Gastrocnemius medialis (tissue), 4 donors: ENCODE data around the gene LRRC63. TPM values are rescaled to one million over a fixed set of nuclear protein-coding genes. Genes with fewer than 3 reads are reported as not detected.

Experiments used
- ATAC-seq, 2 donors: fragments of 150-250 bp; one replicate each; pipeline ENCODE4 v1.9.1; 2016
- DNase-seq, 2 donors: peaks; one replicate each; pipeline ENCODE4 v3.0.0-alpha.2; 2019
- H3K27ac ChIP-seq, 4 donors: fragments of 200-600 bp; sonication (generic); 1 replicate in 1 of 4; 2 replicates in 3 of 4; pipeline ENCODE4 v1.5.1; 2016 to 2018; ENCODE audit warnings: mild to moderate bottlenecking in 2 of 4, moderate library complexity in 1 of 4
- H3K27me3 ChIP-seq, 3 donors: fragments of 200-600 bp; sonication (generic) in 2 of 3; 1 replicate in 1 of 3; 2 replicates in 2 of 3; pipeline versions ENCODE4 v1.5.1 to v1.6.0; 2016 to 2019; ENCODE audit warnings: mild to moderate bottlenecking in 1 of 3, moderate library complexity in 1 of 3
- H3K36me3 ChIP-seq, 2 donors: fragments of 200-600 bp; sonication (generic) in 1 of 2; one replicate each; pipeline ENCODE4 v1.5.1; 2017 to 2018
- H3K4me1 ChIP-seq, 2 donors: fragments of 200-600 bp; sonication (generic) in 1 of 2; one replicate each; pipeline ENCODE4 v1.5.1; 2016 to 2017; ENCODE audit warnings: mild to moderate bottlenecking in 2 of 2
- H3K4me3 ChIP-seq, 4 donors: fragments of 200-600 bp; sonication (generic) in 3 of 4; 1 replicate in 1 of 4; 2 replicates in 3 of 4; pipeline ENCODE4 v1.5.1; 2016 to 2019; ENCODE audit warnings: mild to moderate bottlenecking in 2 of 4
- H3K9me3 ChIP-seq, 3 donors: fragments of 200-600 bp; sonication (generic) in 2 of 3; 1 replicate in 1 of 3; 2 replicates in 2 of 3; pipeline ENCODE4 v1.5.1; 2016 to 2019
- CTCF ChIP-seq, 5 experiments: fragments of 450-650 bp in 3 of 5; fragments of 200-600 bp in 2 of 5; sonication (generic) in 2 of 5; IDR thresholded peaks in 4 of 5; conservative IDR thresholded peaks in 1 of 5; 1 replicate in 4 of 5; 2 replicates in 1 of 5; pipeline ENCODE4 v1.5.1; 2016 to 2019; ENCODE audit warnings: antibody characterized with exemption in 5 of 5, mild to moderate bottlenecking in 3 of 5, moderate library complexity in 3 of 5
- POLR2A ChIP-seq, 2 donors: fragments of 450-650 bp; IDR thresholded peaks; one replicate each; pipeline ENCODE4 v1.6.1; 2017; ENCODE audit warnings: antibody characterized with exemption in 2 of 2, mild to moderate bottlenecking in 2 of 2, moderate library complexity in 2 of 2
- in situ Hi-C, 4 donors: fragments of 200-750 bp; cut with MboI; loops; one replicate each; pipeline versions ENCODE4 v1.15.0 to v1.8.0; 2017; ENCODE audit warnings: low sequenced_read_pairs in 4 of 4
- intact Hi-C: fragments of 100-400 bp; cut with DNase I; formaldehyde crosslinking; loops from one replicate; pipeline ENCODE4 v1.15.1; 2023; ENCODE audit warnings: low total_unique reads
- total RNA-seq, 4 donors: library from RNA; depleted of rRNA; stranded (reverse); fragments of >200 nt; gene quantifications; one replicate each; pipeline versions ENCODE4 v1.1.0 to v1.2.3, GENCODE V29; 2016

The LRRC63 gene
- total RNA-seq, 4 donors from 2014 or later: not detected

DNA sequence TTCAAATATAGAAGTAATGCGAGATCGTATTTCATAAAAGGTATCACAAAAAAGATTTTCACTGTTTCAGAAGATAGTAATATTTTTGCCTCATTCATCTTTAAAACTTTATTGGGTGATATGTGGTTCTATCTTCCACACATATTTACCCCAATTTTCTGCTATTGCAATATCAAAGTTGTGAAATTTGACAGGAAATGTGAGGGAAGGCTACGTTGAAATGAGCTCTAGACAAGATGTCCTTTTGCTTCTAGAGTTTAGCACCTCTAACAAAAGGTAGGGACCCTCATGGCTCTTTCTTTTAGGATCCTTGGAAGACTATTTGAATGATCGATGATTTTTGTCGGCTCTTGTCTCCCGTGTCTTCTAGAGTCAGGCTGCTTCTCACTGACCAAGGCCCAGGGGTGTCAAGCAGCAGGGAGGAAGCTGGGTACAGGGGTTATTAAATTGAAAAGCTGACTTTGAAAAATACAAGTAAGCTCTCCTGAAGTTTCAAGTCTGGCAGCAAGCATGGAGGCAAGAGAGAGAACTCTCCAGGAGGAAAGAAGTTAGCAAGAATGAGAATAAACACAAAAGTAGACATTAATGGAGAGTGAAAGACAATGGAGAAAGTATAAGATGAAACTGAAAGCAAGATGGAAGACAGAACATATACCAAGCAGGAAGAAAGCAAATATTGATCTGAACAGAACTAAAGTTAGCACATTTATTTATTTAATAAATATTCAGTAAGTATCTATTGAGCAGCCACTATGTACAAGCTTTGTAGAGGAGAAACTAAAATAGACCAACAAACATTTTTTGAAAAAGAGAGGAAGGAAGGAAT, 101.9 kb downstream of the LRRC63 start:
- Histone ChIP-seq H3K4me1 (no peaks in the 10 kb centered on the region), H3K27ac (no peak overlapping the region), H3K27me3 (no peaks in the 10 kb centered on the region), H3K9me3 (no peaks in the 10 kb centered on the region), H3K4me3 (no peak overlapping the region), H3K36me3 (no peaks in the 10 kb centered on the region)
- in situ Hi-C loops (no loop called here), intact Hi-C loops (no loop called here)
- ATAC-seq (no peak), DNase-seq (no peak)
- no peak for TF ChIP-seq CTCF (IDR thresholded peaks at IDR 0.05 in 4 of 5, conservative IDR thresholded peaks at IDR 0.05 in 1 of 5)

DNA sequence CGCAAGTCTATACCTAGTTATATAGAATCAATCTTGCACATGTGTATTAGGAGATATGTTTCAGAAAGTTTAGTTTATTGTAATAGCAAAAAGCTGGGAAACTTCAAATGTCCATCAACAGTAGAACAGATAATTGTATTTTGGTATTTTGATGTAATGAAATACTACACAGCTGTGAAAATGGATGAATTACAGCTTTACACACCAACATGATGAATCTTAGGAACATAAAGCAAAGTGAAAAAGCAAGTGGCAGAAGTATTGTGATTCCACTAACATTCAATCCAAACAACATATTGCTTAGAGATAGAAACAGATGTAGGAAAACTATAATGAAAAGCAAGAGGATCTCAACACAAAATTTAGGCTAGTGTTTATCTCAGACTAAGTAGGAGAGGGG, 102.9 kb downstream of the LRRC63 start:
- intact Hi-C loops: no loop called here

DNA sequence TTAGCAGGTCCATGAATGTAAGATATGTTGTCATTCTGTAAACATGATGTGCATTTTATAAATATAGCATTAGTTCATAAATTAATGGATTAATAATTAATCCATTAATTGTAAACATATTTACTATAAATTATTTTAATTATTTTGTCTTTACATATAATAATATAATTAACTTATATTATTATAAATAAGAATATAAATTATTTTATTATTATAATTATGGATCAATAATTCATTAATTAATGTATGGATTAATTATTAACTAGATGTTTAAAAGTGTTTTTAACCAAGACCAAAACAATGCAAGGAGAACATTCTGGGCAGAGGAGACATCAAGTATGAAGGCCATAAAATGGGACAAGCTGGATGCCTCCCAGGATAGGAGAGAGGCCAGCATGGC, 103.3 kb downstream of the LRRC63 start:
- Histone ChIP-seq H3K9me3 (no peaks in the 10 kb centered on the region), H3K4me3 (no peak overlapping the region), H3K27ac (no peak overlapping the region), H3K36me3 (no peaks in the 10 kb centered on the region), H3K27me3 (no peaks in the 10 kb centered on the region), H3K4me1 (no peaks in the 10 kb centered on the region)
- in situ Hi-C loops: no loop called here
- DNase-seq: no peak
- intact Hi-C loops: no loop called here
- ATAC-seq: no peak
- no peak for TF ChIP-seq CTCF (IDR thresholded peaks at IDR 0.05 in 4 of 5, conservative IDR thresholded peaks at IDR 0.05 in 1 of 5)
- no peak for TF ChIP-seq POLR2A (IDR thresholded peaks at IDR 0.05)

More for the DNA sequence above, 102.9 kb downstream of the LRRC63 start:
- no peak for TF ChIP-seq CTCF (IDR thresholded peaks at IDR 0.05 in 4 of 5, conservative IDR thresholded peaks at IDR 0.05 in 1 of 5)
- TF ChIP-seq POLR2A (IDR thresholded peaks at IDR 0.05): no peak
- in situ Hi-C loops: no loop called here
- Histone ChIP-seq H3K27me3 (no peaks in the 10 kb centered on the region), H3K36me3 (no peaks in the 10 kb centered on the region), H3K27ac (no peak overlapping the region), H3K9me3 (no peaks in the 10 kb centered on the region), H3K4me3 (no peak overlapping the region), H3K4me1 (no peaks in the 10 kb centered on the region)
- DNase-seq (no peak), ATAC-seq (no peak)

DNA sequence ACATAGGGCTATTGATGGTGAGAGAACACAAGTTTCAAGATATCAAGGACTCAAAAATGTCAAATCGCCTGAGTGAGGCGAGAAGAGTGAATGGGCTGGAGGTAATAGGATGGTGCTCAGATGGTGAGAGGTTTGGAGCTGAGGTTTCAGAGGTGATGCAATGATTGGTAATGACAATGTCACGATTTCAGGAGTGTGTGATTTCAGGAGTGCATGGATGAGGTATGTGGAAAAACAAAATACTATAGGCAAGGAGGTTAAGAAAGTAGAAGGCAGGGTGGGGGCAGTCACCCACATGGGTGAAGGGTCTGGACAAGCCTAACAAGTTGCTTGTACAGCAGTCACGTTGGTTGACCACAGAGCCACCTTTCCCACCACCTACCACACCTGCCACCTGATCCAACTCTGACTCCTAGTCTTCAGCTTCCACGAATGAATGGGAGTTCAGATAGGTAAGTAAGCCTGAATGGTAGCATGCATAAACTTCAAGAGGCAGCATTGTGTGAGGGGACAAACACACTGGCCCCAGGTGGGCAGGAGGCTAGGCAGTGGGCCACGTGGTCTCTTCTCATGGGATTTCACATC, 103.9 kb downstream of the LRRC63 start:
- H3K27ac ChIP-seq: no peak overlapping the region
- DNase-seq (no peak), ATAC-seq (no peak)
- intact Hi-C loops (no loop called here), in situ Hi-C loops (no loop called here)
- H3K9me3 ChIP-seq: no peaks in the 10 kb centered on the region
- H3K4me1 ChIP-seq: no peaks in the 10 kb centered on the region
- TF ChIP-seq POLR2A (IDR thresholded peaks at IDR 0.05) (no peak), CTCF (IDR thresholded peaks at IDR 0.05 in 4 of 5, conservative IDR thresholded peaks at IDR 0.05 in 1 of 5) (no peak)
- no peaks in the 10 kb centered on the region for H3K27me3 ChIP-seq
- no peaks in the 10 kb centered on the region for H3K36me3 ChIP-seq
- no peak overlapping the region for H3K4me3 ChIP-seq
